Activated CD4-positive, alpha-beta memory T cell treated with anti-CD3 and anti-CD28 coated beads for 36 hours (primary cell): ENCODE data around the gene FOXP1. TPM values are rescaled to one million over a fixed set of nuclear protein-coding genes. Genes with fewer than 3 reads are reported as not detected.
A peak's percentile ranks its signal among the peaks of the same experiment; 100 is the strongest.

Source experiments
- CTCF ChIA-PET: fragments of 350-600 bp; sonication (Branson Sonifier 250); formaldehyde crosslinking; loops from one replicate; lab custom pipeline; 2021; ENCODE audit warnings: antibody characterized with exemption, inconsistent platforms; lab: Charles Lee
- POLR2A ChIA-PET: fragments of 350-600 bp; sonication (Branson Sonifier 250); formaldehyde crosslinking; loops from one replicate; lab custom pipeline; 2021; ENCODE audit warnings: antibody characterized with exemption; lab: Charles Lee
- DNase-seq: peaks from one replicate; pipeline ENCODE4 v3.0.0-alpha.2; 2020
- H3K27ac Mint-ChIP-seq: one replicate; pipeline ENCODE4 v1.8.0; 2021; ENCODE audit warnings: mixed read lengths
- H3K27me3 Mint-ChIP-seq: one replicate; pipeline ENCODE4 v1.8.0; 2021; ENCODE audit warnings: mixed read lengths
- H3K36me3 Mint-ChIP-seq: one replicate; pipeline ENCODE4 v1.8.0; 2021; ENCODE audit warnings: mixed read lengths
- H3K4me1 Mint-ChIP-seq: one replicate; pipeline ENCODE4 v1.8.0; 2021; ENCODE audit warnings: low read depth, mixed read lengths
- H3K4me3 Mint-ChIP-seq: one replicate; pipeline ENCODE4 v1.8.0; 2021; ENCODE audit warnings: mild to moderate bottlenecking, mixed read lengths
- H3K9me3 Mint-ChIP-seq: one replicate; pipeline ENCODE4 v1.8.0; 2021; ENCODE audit warnings: mixed read lengths
- intact Hi-C: fragments of 100-400 bp; cut with micrococcal nuclease; formaldehyde crosslinking; loops from one replicate; pipeline ENCODE4 v1.15.1; 2023
- total RNA-seq, 2 experiments: library from RNA; stranded (reverse); gene quantifications; one replicate each; pipeline ENCODE4 v1.2.3, GENCODE V29; 2021

Gene FOXP1
- total RNA-seq, 2 experiments from 2014 or later: 94.4 to 102 TPM

DNA sequence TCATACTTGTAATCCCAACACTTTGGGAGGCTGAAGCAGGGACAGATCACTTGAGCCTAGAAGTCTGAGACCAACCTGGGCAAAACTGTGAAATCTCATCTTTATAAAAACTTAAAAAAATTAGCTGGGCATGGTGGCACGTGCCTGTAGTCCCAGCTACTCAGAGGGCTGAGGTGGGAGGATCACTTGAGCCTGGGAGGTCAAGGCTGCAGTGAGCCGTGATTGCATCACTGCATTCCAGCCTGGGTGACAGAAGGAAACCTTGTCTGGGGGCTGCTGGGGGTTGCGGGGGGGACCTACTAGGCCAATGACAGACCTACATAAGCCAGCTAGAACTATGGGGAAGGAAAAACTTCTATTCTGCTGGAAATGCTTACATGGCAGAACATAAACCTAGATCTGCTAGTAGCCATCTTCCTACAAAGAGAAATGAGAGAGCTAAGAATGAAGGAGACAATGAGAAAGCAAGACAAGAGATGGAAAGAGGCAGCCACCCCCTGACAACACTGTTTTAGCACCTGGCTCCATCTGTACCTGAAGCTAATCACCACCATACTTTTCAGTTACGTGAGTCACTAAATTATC lies 23.9 kb downstream of the FOXP1 start:
- Mint-ChIP-seq H3K36me3 (peaks cover 4% of the 10 kb centered on the region), H3K4me1 (no peaks in the 10 kb centered on the region), H3K4me3 (no peak overlapping the region), H3K27ac (no peak overlapping the region), H3K27me3 (no peaks in the 10 kb centered on the region), H3K9me3 (no peaks in the 10 kb centered on the region)
- DNase-seq: no peak
- ChIA-PET CTCF (no interaction called here), POLR2A (interaction anchor here (0.6 kb wide), 1 partner anchor 203 kb away, joined by 4 read pairs; no protein-coding TSS in a partner anchor)
- intact Hi-C loops: no loop called here

GRCh38 chr3:71559021-71559420 lies 24.5 kb downstream of the FOXP1 start:
- ChIA-PET CTCF (no interaction called here), POLR2A (interaction anchor here (0.6 to 0.7 kb wide), 3 partner anchors 203 to 464 kb away, joined by 4 read pairs; no protein-coding TSS in a partner anchor)
- peaks cover 4% of the 10 kb centered on the region for H3K36me3 Mint-ChIP-seq
- H3K27me3 Mint-ChIP-seq: no peaks in the 10 kb centered on the region
- intact Hi-C loops: no loop called here
- no peak overlapping the region for H3K4me3 Mint-ChIP-seq
- H3K4me1 Mint-ChIP-seq: no peaks in the 10 kb centered on the region
- H3K27ac Mint-ChIP-seq: no peak overlapping the region
- DNase-seq: no peak
- H3K9me3 Mint-ChIP-seq: no peaks in the 10 kb centered on the region

DNA sequence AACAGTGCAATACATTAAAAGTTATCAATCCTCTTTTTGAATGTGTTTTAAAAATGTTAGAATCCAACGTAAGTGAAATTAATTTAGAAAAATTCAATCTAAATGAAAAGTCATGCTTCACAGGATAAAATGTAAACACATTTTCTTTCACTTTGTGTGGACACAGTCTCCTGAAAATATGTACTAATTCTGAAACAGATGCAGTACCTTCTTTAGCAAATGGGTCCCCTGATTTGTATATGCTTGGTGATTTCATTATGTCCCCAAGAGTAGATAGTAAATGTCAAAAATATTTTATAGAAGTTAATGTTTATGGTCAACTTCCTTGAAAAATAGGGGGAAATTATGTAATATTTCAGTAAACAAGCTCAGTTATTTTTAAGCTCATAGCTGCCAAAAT lies 28.9 kb downstream of the FOXP1 start:
- DNase-seq: no peak
- Mint-ChIP-seq H3K4me3 (no peak overlapping the region), H3K9me3 (no peaks in the 10 kb centered on the region), H3K36me3 (no peaks in the 10 kb centered on the region), H3K4me1 (no peaks in the 10 kb centered on the region), H3K27me3 (no peaks in the 10 kb centered on the region), H3K27ac (no peak overlapping the region)
- intact Hi-C loops: no loop called here
- POLR2A ChIA-PET: no interaction called here
- CTCF ChIA-PET: no interaction called here

- Mint-ChIP-seq H3K36me3 (peaks cover 3% of the 10 kb centered on the region), H3K9me3 (no peaks in the 10 kb centered on the region), H3K27ac (no peak overlapping the region), H3K27me3 (no peaks in the 10 kb centered on the region), H3K4me1 (no peaks in the 10 kb centered on the region), H3K4me3 (no peak overlapping the region)
- no peak for DNase-seq
- ChIA-PET POLR2A (no interaction called here), CTCF (no interaction called here)
- intact Hi-C loops: no loop called here
Measured at GRCh38 chr3:71551311-71551919, 32.1 kb downstream of the FOXP1 start.

DNA sequence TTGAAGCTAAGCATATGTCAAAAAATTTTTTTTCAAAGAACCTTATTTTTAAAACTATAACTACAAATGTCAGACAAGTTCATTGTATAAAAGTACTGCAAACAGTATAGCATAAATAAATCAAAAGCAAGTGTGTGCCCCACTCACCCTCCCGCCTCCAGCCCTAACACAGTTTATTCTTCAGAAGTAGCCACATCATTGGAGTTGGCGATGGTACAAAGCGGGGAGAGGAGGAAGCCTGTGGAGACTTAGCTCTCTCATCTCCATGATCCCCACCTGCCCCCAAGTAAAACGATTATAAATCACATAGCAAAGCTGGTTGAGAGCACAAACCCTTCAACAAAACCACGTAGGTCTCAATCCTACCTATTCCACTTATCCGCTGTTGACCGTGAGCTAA lies 33.6 kb downstream of the FOXP1 start:
- H3K27me3 Mint-ChIP-seq: no peaks in the 10 kb centered on the region
- POLR2A ChIA-PET: interaction anchor here (0.6 kb wide), 1 partner anchor 124 kb away, joined by 3 read pairs; no protein-coding TSS in a partner anchor
- H3K4me3 Mint-ChIP-seq: no peak overlapping the region
- H3K9me3 Mint-ChIP-seq: no peaks in the 10 kb centered on the region
- intact Hi-C loops: no loop called here
- no peak for DNase-seq
- CTCF ChIA-PET: no interaction called here
- H3K4me1 Mint-ChIP-seq: no peaks in the 10 kb centered on the region
- peaks cover 3% of the 10 kb centered on the region for H3K36me3 Mint-ChIP-seq
- no peak overlapping the region for H3K27ac Mint-ChIP-seq

- ChIA-PET CTCF (interaction anchor here (0.7 kb wide), 1 partner anchor 60 kb away, joined by 4 read pairs; no protein-coding TSS in a partner anchor), POLR2A (no interaction called here)
- no peak for DNase-seq
- Mint-ChIP-seq H3K4me3 (no peak overlapping the region), H3K36me3 (peaks cover 3% of the 10 kb centered on the region), H3K27ac (no peak overlapping the region), H3K4me1 (no peaks in the 10 kb centered on the region), H3K27me3 (no peaks in the 10 kb centered on the region), H3K9me3 (no peaks in the 10 kb centered on the region)
- intact Hi-C loops: no loop called here
Measured at GRCh38 chr3:71548705-71549384, 34.7 kb downstream of the FOXP1 start.

DNA sequence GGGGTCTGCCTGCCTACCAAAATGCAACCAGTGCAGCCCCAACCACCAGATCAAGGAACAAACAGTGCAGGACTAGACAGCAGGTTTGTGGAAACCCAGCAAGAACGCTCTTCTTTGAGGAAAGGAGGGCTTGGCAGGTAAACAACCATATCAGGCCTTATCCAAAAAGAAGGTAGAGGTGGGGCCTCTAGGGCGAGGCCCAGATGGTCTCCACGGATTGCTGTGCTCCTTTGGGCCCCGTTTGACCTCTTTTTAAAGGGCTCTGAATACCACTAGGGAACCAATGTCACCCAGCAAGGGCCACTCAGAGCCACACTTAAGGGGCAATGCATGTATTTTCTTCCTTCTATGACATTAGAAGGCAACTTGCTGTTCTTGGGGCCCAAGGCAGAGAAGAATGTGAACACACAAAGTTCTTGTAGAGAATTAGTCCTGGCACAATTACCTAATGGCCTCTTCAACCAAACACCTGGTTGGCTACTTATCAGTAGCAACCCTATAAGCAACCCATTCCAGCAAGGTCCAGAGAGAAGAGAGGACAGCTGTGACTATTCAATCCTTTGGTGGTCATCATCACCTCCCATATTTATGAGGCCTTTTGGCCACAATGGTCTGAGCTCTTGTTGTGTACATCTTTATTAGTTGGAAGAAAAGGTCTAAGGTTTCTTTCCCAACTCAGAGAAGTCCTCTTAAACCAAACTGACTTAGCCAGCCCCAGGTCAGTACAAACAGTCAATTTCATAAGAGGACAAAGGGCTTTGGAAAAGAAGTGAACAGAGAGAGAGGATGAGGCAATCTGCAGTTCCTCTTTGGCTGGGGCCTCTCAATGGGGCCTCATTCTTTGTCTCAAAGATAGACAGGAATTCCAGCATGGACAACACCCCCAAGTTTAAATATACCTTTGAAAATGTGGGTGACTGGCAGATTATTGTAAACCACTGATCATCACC lies 36.0 kb downstream of the FOXP1 start:
- ChIA-PET POLR2A (no interaction called here), CTCF (no interaction called here)
- Mint-ChIP-seq H3K36me3 (peaks cover 3% of the 10 kb centered on the region), H3K27ac (no peak overlapping the region), H3K4me3 (no peak overlapping the region), H3K9me3 (no peaks in the 10 kb centered on the region), H3K4me1 (no peaks in the 10 kb centered on the region), H3K27me3 (no peaks in the 10 kb centered on the region)
- no peak for DNase-seq
- intact Hi-C loops: no loop called here

DNA sequence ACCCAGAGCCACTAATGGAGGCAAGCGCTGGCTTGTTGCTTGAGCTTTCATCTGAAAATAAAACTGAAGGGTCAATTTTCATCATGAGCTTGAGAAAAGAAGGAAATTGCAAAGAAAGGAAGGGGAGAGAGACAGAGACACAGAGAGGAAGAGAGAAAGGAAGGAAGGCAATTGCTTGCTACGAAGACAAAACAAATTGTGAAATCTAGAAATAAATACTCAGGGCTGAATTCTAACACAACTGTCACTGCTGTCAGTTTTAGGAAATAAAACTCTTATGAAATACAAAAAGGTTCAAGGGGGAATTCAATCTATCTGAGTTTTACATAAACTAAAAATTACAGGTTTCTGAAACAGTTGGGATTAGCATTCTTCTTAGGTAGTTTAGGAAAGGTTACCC lies 36.7 kb downstream of the FOXP1 start:
- DNase-seq: no peak
- Mint-ChIP-seq H3K9me3 (no peaks in the 10 kb centered on the region), H3K36me3 (peaks cover 3% of the 10 kb centered on the region), H3K4me1 (no peaks in the 10 kb centered on the region), H3K27me3 (no peaks in the 10 kb centered on the region), H3K27ac (no peak overlapping the region), H3K4me3 (no peak overlapping the region)
- ChIA-PET CTCF (no interaction called here), POLR2A (no interaction called here)
- intact Hi-C loops: no loop called here

GRCh38 chr3:71545330-71545729 lies 38.2 kb downstream of the FOXP1 start:
- H3K4me1 Mint-ChIP-seq: no peaks in the 10 kb centered on the region
- H3K27ac Mint-ChIP-seq: no peak overlapping the region
- DNase-seq: no peak
- H3K9me3 Mint-ChIP-seq: no peaks in the 10 kb centered on the region
- intact Hi-C loops: no loop called here
- no peaks in the 10 kb centered on the region for H3K27me3 Mint-ChIP-seq
- POLR2A ChIA-PET: no interaction called here
- peaks cover 3% of the 10 kb centered on the region for H3K36me3 Mint-ChIP-seq
- no peak overlapping the region for H3K4me3 Mint-ChIP-seq
- CTCF ChIA-PET: interaction anchor here (0.6 to 0.7 kb wide), 2 partner anchors 43 to 355 kb away, joined by 3 to 5 read pairs; no protein-coding TSS in a partner anchor

DNA sequence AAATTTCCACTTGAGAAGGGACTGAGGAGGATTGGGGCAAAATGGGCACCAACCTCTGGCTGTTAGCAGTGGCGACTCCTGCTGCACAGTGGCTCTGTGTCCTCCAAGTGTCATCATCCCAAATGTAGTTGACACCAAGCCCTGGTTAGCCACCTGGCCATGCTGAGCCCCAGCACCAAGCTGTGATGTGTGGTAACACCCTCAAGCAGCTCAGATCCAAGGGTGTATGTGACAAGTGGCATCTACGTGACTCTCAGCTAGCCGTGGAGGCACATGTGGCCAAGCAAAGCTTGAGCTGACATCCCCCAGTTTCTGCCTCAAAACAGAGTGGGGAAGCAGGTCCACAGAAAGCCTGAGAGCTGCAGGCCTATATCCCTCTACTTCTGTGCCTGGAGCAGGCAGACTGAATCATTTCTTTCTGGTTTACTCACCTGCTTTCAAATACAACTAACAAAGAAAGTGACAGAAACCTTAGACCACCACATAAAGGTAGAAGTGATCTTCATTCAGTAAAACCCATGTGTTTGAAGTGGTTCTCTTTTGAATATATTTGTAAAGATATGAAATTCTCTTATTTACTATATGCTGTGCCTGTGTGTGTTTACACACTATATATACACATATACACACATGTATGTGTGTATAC lies 40.0 kb downstream of the FOXP1 start:
- Mint-ChIP-seq H3K4me3 (no peak overlapping the region), H3K36me3 (peaks cover 5% of the 10 kb centered on the region), H3K9me3 (no peaks in the 10 kb centered on the region), H3K27me3 (no peaks in the 10 kb centered on the region), H3K4me1 (no peaks in the 10 kb centered on the region), H3K27ac (no peak overlapping the region)
- ChIA-PET POLR2A (no interaction called here), CTCF (no interaction called here)
- DNase-seq: peak; percentile 26
- intact Hi-C loops: loop anchor here (1.0 to 5.0 kb wide), 2 partner anchors 39 to 183 kb away; partner anchors contain the start of gene FOXP1

DNA sequence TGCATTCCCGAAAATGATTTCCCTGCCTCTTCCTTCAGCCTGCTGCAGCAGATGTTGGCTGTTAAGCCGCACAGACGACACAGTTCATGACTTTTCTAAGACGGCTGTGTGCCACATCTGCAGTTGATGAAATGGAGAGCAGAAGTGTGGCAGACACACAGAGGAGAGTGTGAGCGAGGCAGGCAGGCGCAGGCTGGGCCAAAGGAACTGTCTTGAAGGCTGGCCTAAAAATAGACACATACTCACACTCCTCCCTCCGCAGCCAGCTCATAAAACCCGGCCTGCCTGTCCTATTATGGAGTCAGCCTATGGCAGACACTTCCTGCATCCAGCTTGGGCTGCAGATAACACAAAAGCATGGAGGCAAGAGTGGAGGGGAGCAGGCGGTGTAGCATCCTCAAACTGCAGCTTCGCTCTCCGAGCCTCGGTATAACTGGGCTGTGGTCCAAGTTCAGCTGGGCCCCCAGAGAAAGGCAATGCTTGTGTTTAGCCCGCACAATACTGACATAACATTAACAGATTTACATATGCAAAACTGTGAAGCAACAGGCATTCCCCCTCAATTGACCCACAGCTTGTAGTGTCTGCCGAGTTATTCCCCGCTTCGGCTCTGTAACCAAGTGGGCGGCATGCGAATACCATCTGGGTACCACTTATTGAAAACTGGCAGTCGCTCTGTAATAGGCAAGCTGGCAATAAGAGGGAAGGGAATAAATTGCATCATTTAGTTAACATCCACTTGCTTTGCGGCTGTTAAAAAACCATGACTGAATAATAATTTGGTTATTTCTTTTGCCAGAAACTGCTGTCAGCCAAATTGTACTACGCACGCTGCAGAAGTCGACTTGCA lies 40.8 kb downstream of the FOXP1 start:
- Mint-ChIP-seq H3K4me1 (no peaks in the 10 kb centered on the region), H3K27me3 (no peaks in the 10 kb centered on the region), H3K27ac (no peak overlapping the region), H3K4me3 (no peak overlapping the region), H3K36me3 (peaks cover 5% of the 10 kb centered on the region), H3K9me3 (no peaks in the 10 kb centered on the region)
- ChIA-PET POLR2A (no interaction called here), CTCF (no interaction called here)
- intact Hi-C loops: loop anchor here (1.0 to 5.0 kb wide), 2 partner anchors 40 to 182 kb away; partner anchors contain the start of gene FOXP1
- no peak for DNase-seq
